ENCODE data around the gene ABHD12. TPM values are rescaled to one million over a fixed set of nuclear protein-coding genes. Genes with fewer than 3 reads are reported as not detected.

Gene ABHD12
- total RNA-seq, 1 donor from 2014 or later: 51.3 TPM

DNA sequence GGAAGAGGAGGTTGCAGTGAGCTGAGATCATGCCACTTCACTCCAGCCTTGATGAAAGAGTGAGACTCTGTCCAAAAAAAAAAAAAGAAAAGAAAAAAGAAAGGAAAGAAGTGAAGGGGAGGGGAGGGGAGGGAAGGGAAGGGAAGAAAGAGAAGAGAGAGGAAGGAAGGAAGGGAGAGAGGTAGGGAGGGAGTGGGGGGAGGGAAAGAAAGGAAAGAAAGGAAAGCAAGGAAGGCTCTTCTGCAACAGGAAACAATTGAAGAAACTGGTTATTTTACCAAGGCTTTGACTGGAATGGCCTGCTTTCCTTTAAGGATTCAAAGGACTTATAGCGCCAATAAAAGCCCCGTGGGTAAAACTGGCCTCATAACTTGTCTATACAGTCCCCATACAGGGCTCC lies 64.6 kb downstream of the ABHD12 start:
- no peaks in the 10 kb centered on the region for H3K4me1 Mint-ChIP-seq (ENCODE audit: low read depth)

DNA sequence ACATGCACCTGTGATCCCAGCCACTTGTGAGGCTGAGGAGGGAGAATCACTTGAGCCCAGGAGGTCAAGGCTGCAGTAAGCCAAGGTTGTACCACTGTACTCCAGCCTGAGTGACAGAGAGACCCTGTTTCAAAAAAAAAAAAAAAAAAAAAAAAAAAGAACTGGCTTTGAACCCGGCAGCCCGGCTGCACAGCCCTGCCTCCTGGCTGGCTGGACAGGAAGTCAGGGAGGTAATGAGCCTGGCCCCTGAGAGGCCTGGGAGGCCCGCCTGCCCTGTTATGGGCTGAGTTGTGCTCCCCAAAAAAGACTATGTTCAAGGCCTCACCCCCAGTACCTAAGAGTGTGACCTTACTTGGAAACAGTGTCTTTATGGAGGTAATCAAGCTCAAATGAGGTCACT lies 65.6 kb downstream of the ABHD12 start:
- no peak for DNase-seq (ENCODE audit: low spot score, unreplicated experiment)
- no peaks in the 10 kb centered on the region for H3K4me1 Mint-ChIP-seq (ENCODE audit: low read depth)
- H3K27ac Mint-ChIP-seq: no peak overlapping the region
- peaks cover 6% of the 10 kb centered on the region for H3K9me3 Mint-ChIP-seq (ENCODE audit: low read depth)
- no peaks in the 10 kb centered on the region for H3K27me3 Mint-ChIP-seq
- TF ChIP-seq, protein P1, sequence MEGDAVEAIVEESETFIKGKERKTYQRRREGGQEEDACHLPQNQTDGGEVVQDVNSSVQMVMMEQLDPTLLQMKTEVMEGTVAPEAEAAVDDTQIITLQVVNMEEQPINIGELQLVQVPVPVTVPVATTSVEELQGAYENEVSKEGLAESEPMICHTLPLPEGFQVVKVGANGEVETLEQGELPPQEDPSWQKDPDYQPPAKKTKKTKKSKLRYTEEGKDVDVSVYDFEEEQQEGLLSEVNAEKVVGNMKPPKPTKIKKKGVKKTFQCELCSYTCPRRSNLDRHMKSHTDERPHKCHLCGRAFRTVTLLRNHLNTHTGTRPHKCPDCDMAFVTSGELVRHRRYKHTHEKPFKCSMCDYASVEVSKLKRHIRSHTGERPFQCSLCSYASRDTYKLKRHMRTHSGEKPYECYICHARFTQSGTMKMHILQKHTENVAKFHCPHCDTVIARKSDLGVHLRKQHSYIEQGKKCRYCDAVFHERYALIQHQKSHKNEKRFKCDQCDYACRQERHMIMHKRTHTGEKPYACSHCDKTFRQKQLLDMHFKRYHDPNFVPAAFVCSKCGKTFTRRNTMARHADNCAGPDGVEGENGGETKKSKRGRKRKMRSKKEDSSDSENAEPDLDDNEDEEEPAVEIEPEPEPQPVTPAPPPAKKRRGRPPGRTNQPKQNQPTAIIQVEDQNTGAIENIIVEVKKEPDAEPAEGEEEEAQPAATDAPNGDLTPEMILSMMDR (IDR thresholded peaks at IDR 0.05; ENCODE audit: unreplicated experiment): no peak
- no peak overlapping the region for H3K4me3 Mint-ChIP-seq (ENCODE audit: low read depth)
- H3K36me3 Mint-ChIP-seq (ENCODE audit: insufficient read depth): peaks cover 9% of the 10 kb centered on the region

More for the DNA sequence above, 64.6 kb downstream of the ABHD12 start:
- H3K4me3 Mint-ChIP-seq (ENCODE audit: low read depth): no peak overlapping the region
- no peak for DNase-seq (ENCODE audit: low spot score, unreplicated experiment)
- H3K27ac Mint-ChIP-seq: no peak overlapping the region
- TF ChIP-seq, protein P1 (IDR thresholded peaks at IDR 0.05; ENCODE audit: unreplicated experiment): no peak
- peaks cover 6% of the 10 kb centered on the region for H3K9me3 Mint-ChIP-seq (ENCODE audit: low read depth)
- peaks cover 9% of the 10 kb centered on the region for H3K36me3 Mint-ChIP-seq (ENCODE audit: insufficient read depth)
- no peaks in the 10 kb centered on the region for H3K27me3 Mint-ChIP-seq

DNA sequence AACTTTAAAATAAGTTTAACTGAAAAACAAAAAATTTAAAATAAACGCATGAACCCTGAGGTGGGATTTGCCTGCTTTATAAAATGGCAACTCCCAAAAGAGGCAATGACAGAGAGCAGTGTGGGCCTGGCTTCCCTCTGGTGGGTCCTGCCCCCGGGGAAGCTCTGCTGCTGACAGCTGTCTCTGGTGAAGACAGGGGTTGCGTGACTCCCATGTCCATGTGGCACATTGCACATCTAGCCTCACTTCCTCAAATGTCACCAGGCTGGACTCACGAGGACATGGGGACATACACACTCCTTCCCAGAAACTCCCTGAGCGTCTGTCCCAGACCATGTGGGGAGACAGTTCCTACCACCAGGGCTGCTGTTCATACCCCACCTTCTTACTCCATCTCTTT lies 66.2 kb downstream of the ABHD12 start:
- no peak for DNase-seq (ENCODE audit: low spot score, unreplicated experiment)
- Mint-ChIP-seq H3K4me3 (ENCODE audit: low read depth) (no peak overlapping the region), H3K27me3 (no peaks in the 10 kb centered on the region), H3K9me3 (ENCODE audit: low read depth) (no peaks in the 10 kb centered on the region), H3K4me1 (ENCODE audit: low read depth) (no peaks in the 10 kb centered on the region), H3K36me3 (ENCODE audit: insufficient read depth) (peaks cover 4% of the 10 kb centered on the region), H3K27ac (no peak overlapping the region)
- TF ChIP-seq, protein P1 (IDR thresholded peaks at IDR 0.05; ENCODE audit: unreplicated experiment): no peak

DNA sequence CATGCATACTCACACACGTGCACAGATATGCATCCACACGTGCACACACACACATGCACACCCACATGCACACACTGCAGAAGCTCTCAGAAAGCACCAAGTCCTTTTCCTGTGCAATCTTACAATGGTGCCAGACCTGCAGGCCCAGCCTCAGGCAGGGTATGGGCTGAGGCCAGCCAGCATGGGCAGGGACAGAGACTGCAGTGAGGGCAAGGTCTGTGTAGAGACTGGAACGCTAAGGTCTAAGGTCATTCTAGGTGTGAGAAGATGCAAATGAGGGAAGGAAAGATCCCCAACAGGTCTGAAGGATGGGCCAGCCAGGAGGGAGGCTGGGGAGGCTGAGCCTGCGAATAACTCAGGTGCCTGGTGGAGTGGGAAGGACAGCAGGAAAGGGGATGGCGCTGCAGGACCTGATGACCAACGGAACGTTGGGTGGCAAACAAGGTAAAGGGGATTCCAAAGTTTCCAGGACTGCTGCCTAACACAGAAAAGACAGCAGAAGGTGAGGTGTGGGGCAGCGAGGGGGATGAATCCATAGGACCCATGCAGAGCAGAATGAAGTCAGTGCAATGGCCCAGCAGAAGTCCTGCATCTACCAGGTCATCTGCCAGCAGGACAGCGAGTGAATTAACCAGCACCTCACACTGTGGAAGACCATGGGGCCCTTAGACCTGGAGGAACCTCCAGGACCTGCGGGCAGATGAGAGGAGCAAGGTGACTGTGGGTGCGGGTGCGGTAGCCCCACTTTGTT lies 67.0 kb downstream of the ABHD12 start:
- no peak for DNase-seq (ENCODE audit: low spot score, unreplicated experiment)
- H3K27ac Mint-ChIP-seq: no peak overlapping the region
- TF ChIP-seq, protein P1 (IDR thresholded peaks at IDR 0.05; ENCODE audit: unreplicated experiment): no peak
- H3K36me3 Mint-ChIP-seq (ENCODE audit: insufficient read depth): peaks cover 4% of the 10 kb centered on the region
- H3K27me3 Mint-ChIP-seq: no peaks in the 10 kb centered on the region
- no peaks in the 10 kb centered on the region for H3K9me3 Mint-ChIP-seq (ENCODE audit: low read depth)
- no peaks in the 10 kb centered on the region for H3K4me1 Mint-ChIP-seq (ENCODE audit: low read depth)
- H3K4me3 Mint-ChIP-seq (ENCODE audit: low read depth): no peak overlapping the region

DNA sequence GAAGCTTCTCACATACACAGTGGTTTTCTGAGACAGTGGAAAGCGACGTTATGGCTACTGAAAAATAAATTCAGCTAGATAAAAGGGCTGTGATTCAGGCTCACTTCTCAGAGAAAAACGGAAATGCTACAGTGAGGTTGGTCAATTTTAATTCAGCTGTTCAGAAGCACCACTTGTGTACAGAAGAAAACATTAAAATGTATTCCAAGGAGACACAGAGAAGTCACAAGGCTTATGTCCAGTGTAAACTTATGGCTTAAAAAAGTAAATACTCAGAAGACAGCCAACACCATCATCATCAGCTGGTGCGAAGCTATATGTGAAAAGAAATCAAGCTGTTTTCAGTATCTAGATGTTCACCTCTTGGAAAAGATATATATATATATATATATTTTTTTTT lies 68.6 kb downstream of the ABHD12 start:
- Mint-ChIP-seq H3K36me3 (ENCODE audit: insufficient read depth) (peaks cover 4% of the 10 kb centered on the region), H3K9me3 (ENCODE audit: low read depth) (no peaks in the 10 kb centered on the region), H3K4me3 (ENCODE audit: low read depth) (no peak overlapping the region), H3K4me1 (ENCODE audit: low read depth) (no peaks in the 10 kb centered on the region), H3K27me3 (no peaks in the 10 kb centered on the region), H3K27ac (no peak overlapping the region)
- TF ChIP-seq, protein P1 (IDR thresholded peaks at IDR 0.05; ENCODE audit: unreplicated experiment): no peak
- no peak for DNase-seq (ENCODE audit: low spot score, unreplicated experiment)
